Osteocyte (in vitro differentiated cells): ENCODE measurements around the gene TEAD2. TPM values are rescaled to one million over a fixed set of nuclear protein-coding genes. Genes with fewer than 3 reads are reported as not detected.
A peak's percentile ranks its signal among the peaks of the same experiment; 100 is the strongest.

ENCODE experiments used
- DNase-seq: peaks from one replicate; pipeline ENCODE4 v3.0.0; 2021; ENCODE audit warnings: mixed read lengths; ENCODE audit not compliant: unreplicated experiment; ENCODE audit errors: extremely low spot score
- H3K27ac Mint-ChIP-seq: one replicate; pipeline ENCODE4 v1.8.0; 2021; ENCODE audit warnings: mild to moderate bottlenecking, mixed read lengths; ENCODE audit not compliant: unreplicated experiment
- H3K27me3 Mint-ChIP-seq: one replicate; pipeline ENCODE4 v1.8.0; 2021; ENCODE audit warnings: mixed read lengths; ENCODE audit not compliant: unreplicated experiment
- H3K36me3 Mint-ChIP-seq: one replicate; pipeline ENCODE4 v1.8.0; 2021; ENCODE audit warnings: mixed read lengths; ENCODE audit not compliant: unreplicated experiment
- H3K4me1 Mint-ChIP-seq: one replicate; pipeline ENCODE4 v1.8.0; 2021; ENCODE audit warnings: mixed read lengths; ENCODE audit not compliant: unreplicated experiment
- H3K4me3 Mint-ChIP-seq: one replicate; pipeline ENCODE4 v1.8.0; 2021; ENCODE audit warnings: mild to moderate bottlenecking, moderate library complexity, mixed read lengths; ENCODE audit not compliant: unreplicated experiment
- H3K9me3 Mint-ChIP-seq: one replicate; pipeline ENCODE4 v1.8.0; 2021; ENCODE audit warnings: mixed read lengths; ENCODE audit not compliant: unreplicated experiment
- CTCF ChIP-seq: fragments of 200-600 bp; sonication (generic); IDR thresholded peaks from 2 replicates; pipeline ENCODE4 v1.5.0; 2021; ENCODE audit warnings: antibody characterized with exemption, mild to moderate bottlenecking, moderate library complexity
- total RNA-seq: library from RNA; stranded (reverse); gene quantifications from 2 replicates; pipeline ENCODE4 v1.2.1, GENCODE V29; 2021

TEAD2 gene
- total RNA-seq, 1 donor from 2014 or later, result 98.0 TPM

GRCh38 chr19:49391581-49392399, 29.6 kb upstream of the TEAD2 start:
- peaks cover 2% of the 10 kb centered on the region for H3K4me1 Mint-ChIP-seq
- H3K27me3 Mint-ChIP-seq, result peaks cover 12% of the 10 kb centered on the region
- no peaks in the 10 kb centered on the region for H3K36me3 Mint-ChIP-seq
- no peak overlapping the region for H3K27ac Mint-ChIP-seq
- peak; percentile 90 for DNase-seq
- peak; percentile 91 for TF ChIP-seq CTCF
- H3K9me3 Mint-ChIP-seq, result no peaks in the 10 kb centered on the region
- no peak overlapping the region for H3K4me3 Mint-ChIP-seq

- Mint-ChIP-seq H3K36me3 (no peaks in the 10 kb centered on the region), H3K27ac (no peak overlapping the region), H3K27me3 (peaks cover 9% of the 10 kb centered on the region), H3K9me3 (no peaks in the 10 kb centered on the region), H3K4me3 (no peak overlapping the region), H3K4me1 (peaks cover 2% of the 10 kb centered on the region)
- TF ChIP-seq CTCF, result no peak
- DNase-seq, result no peak
Measured at GRCh38 chr19:49390929-49391359, 28.7 kb upstream of the TEAD2 start.

DNA sequence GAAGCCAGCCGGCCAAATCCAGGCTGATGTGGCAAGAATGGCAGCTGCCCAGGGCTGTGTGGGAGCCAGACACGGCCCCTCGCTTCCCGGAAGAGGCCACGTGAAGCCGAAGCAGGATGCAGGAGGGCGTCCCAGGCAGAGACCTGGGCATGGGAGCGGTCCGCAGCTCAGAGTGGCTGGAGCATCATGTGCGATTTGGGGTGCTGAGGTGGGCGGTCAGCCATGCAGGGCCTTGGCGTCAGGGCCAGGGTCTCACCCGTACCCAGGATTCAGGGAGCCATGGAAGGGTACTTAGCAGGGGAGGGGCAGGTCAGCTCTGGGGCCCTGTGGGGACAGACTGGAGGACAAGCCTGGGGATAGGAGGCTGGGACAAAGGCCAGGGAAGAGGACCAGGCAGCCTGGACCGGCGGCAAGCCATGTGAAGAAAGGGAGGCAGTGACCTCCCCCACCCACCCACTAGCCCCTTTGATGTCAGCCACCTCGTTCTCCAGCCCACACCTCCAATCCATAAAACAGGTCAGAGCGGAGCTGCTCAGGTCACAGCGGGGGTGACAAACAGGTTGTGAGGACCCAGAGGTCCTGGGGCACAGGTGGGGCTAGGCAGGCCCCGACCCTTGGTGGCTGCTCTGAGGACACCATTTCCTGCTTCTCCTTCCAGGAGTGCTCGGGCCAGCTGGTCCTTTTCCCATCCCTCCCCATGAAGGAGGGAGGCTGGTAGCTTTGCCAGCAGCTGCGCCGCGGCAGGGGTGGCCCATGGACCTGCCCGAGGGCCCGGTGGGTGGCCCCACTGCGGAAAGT, 28.1 kb upstream of the TEAD2 start:
- Mint-ChIP-seq H3K27ac (no peak overlapping the region), H3K36me3 (no peaks in the 10 kb centered on the region), H3K27me3 (peaks cover 9% of the 10 kb centered on the region), H3K4me1 (peaks cover 2% of the 10 kb centered on the region), H3K9me3 (no peaks in the 10 kb centered on the region), H3K4me3 (no peak overlapping the region)
- DNase-seq, result no peak
- no peak for TF ChIP-seq CTCF

DNA sequence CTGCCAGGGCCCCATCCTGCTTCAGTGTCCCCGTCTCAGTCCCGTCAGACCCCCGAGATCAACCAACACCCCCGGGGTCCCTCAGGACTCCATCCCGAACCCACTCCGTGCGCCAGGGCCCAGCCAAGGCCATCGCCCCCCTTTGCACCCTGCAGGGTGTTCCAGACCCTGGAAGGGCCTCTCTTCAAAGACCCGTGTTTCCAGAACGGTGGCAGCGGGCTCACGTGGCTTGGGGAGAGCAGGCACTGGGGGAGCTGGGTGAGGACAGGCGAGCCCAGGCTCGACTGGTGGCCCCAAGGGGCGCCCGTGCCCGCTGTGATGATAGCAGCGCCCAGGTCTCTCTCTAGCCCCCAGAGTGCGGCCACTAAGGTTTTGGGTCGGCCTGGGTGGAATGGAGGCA, 27.2 kb upstream of the TEAD2 start:
- H3K27me3 Mint-ChIP-seq, result peaks cover 9% of the 10 kb centered on the region
- no peak for DNase-seq
- H3K9me3 Mint-ChIP-seq, result no peaks in the 10 kb centered on the region
- H3K36me3 Mint-ChIP-seq, result no peaks in the 10 kb centered on the region
- no peak overlapping the region for H3K4me3 Mint-ChIP-seq
- no peak for TF ChIP-seq CTCF
- H3K27ac Mint-ChIP-seq, result no peak overlapping the region
- peaks cover 2% of the 10 kb centered on the region for H3K4me1 Mint-ChIP-seq

DNA sequence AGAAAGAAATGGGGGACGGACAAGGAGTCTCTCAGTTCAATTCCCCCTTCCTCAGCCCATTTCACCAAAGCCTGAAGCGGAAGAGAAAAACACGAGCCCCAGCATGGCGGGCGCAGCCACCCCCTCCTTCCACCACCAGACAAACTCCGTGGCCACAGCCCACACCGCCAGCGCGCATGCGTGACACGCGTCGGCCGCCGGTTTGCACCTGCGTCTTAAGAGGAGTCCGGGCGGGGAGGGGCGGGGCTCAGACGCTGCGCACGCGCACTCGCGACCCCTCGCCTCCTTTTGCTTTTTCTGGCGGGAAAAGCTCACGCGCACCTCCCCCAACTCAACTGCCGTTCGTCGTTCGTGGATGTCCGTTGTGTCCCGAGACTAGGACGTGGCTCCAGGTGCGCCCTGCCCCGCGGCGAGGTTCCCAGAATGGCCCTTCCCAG, 25.7 kb upstream of the TEAD2 start, which contains the start of gene KASH5:
KASH5 (plus strand) TSS at position 314 of the 437 bp plus-strand sequence. CDS start 2,635 bp downstream, outside the sequence.
- Mint-ChIP-seq H3K36me3 (no peaks in the 10 kb centered on the region), H3K4me3 (no peak within 1 kb of the TSS), H3K27ac (no peak within 1 kb of the TSS), H3K27me3 (peaks cover 13% of the 10 kb centered on the region), H3K4me1 (peaks cover 2% of the 10 kb centered on the region), H3K9me3 (peaks cover 3% of the 10 kb centered on the region)
- no peak for DNase-seq
- TF ChIP-seq CTCF, result no peak
